ENCODE results near the gene TINAG.
A peak's percentile ranks its signal among the peaks of the same experiment; 100 is the strongest.

Gene TINAG

DNA sequence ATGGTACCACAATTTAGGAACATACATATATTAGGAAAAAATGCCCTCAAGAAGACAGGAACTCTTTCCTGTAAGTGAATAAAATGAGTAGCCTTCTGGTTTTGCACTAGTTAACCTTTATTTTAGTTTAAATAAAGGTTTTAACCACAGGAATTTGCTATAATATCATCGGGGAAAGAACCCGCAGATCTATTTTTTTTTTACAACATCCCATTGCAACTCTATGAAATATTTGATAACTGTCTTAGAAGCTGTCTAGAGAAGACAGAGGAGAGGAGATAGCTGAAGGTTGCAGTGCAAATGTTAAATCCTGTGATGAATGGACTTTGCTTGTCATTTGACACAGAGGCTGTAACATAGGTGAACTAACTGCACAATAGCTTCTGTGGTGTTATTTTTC is 69.5 kb downstream of the TINAG start:
- no peak overlapping the region for H3K4me3 ChIP-seq (ENCODE audit: low read depth, low read length)
- peak; percentile 45 for DNase-seq (ENCODE audit: low read depth)
- TF ChIP-seq, protein P1, sequence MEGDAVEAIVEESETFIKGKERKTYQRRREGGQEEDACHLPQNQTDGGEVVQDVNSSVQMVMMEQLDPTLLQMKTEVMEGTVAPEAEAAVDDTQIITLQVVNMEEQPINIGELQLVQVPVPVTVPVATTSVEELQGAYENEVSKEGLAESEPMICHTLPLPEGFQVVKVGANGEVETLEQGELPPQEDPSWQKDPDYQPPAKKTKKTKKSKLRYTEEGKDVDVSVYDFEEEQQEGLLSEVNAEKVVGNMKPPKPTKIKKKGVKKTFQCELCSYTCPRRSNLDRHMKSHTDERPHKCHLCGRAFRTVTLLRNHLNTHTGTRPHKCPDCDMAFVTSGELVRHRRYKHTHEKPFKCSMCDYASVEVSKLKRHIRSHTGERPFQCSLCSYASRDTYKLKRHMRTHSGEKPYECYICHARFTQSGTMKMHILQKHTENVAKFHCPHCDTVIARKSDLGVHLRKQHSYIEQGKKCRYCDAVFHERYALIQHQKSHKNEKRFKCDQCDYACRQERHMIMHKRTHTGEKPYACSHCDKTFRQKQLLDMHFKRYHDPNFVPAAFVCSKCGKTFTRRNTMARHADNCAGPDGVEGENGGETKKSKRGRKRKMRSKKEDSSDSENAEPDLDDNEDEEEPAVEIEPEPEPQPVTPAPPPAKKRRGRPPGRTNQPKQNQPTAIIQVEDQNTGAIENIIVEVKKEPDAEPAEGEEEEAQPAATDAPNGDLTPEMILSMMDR (conservative IDR thresholded peaks at IDR 0.05; ENCODE audit: low read depth, low read length): no peak

GRCh38 chr6:54386295-54386694 is 78.1 kb downstream of the TINAG start:
- TF ChIP-seq, protein P1 (conservative IDR thresholded peaks at IDR 0.05; ENCODE audit: low read depth, low read length): no peak
- DNase-seq (ENCODE audit: low read depth): no peak
- H3K4me3 ChIP-seq (ENCODE audit: low read depth, low read length): no peak overlapping the region

DNA sequence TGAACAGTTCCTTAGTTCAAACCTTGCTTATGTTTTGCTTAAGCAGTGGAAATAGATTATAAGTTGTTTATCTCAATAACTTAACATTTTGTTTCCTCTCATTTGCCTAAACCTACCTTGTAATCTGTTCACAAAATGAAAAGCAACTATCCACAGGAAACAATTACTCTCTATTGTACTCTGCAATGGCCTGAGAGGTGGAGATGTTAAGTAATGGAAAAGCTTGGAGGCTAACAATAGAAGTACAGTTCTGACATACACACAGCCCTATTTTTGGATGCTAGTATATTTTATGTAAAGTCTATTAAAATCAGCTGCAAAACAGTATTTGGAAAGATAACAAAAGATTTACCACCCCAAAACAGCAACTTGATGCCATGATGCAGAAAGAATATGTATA is 82.1 kb downstream of the TINAG start:
- TF ChIP-seq, protein P1 (conservative IDR thresholded peaks at IDR 0.05; ENCODE audit: low read depth, low read length): no peak
- DNase-seq (ENCODE audit: low read depth): no peak
- H3K4me3 ChIP-seq (ENCODE audit: low read depth, low read length): no peak overlapping the region

- DNase-seq (ENCODE audit: low read depth): no peak
- TF ChIP-seq, protein P1 (conservative IDR thresholded peaks at IDR 0.05; ENCODE audit: low read depth, low read length): no peak
- no peak overlapping the region for H3K4me3 ChIP-seq (ENCODE audit: low read depth, low read length)
Measured at GRCh38 chr6:54391577-54391976, 83.3 kb downstream of the TINAG start.

- DNase-seq (ENCODE audit: low read depth): no peak
- TF ChIP-seq, protein P1 (conservative IDR thresholded peaks at IDR 0.05; ENCODE audit: low read depth, low read length): no peak
- H3K4me3 ChIP-seq (ENCODE audit: low read depth, low read length): no peak overlapping the region
Measured at GRCh38 chr6:54403096-54403495, 94.9 kb downstream of the TINAG start.

DNA sequence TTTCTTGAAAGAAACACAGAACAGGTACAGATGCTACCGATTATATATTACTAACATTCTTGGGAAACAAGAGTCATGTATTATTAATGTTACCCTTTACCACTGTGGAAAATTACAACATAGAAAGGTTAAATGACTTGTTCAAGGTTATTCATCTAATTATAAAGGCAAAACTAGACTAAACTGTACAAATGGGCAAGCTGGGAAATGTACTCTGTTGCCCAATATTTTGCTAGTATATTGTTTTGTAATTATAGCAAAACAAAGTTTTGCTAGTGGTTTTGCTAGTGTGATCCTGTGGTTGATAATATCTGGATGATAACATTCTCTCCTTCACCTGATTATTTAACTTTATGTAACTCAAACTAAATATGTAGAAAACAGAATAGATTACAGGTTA is 96.5 kb downstream of the TINAG start:
- no peak overlapping the region for H3K4me3 ChIP-seq (ENCODE audit: low read depth, low read length)
- DNase-seq (ENCODE audit: low read depth): peak; percentile 22
- TF ChIP-seq, protein P1 (conservative IDR thresholded peaks at IDR 0.05; ENCODE audit: low read depth, low read length): no peak

GRCh38 chr6:54411767-54412166 is 103.5 kb downstream of the TINAG start:
- DNase-seq (ENCODE audit: low read depth): no peak
- TF ChIP-seq, protein P1 (conservative IDR thresholded peaks at IDR 0.05; ENCODE audit: low read depth, low read length): no peak
- no peak overlapping the region for H3K4me3 ChIP-seq (ENCODE audit: low read depth, low read length)

Data from choroid plexus epithelial cell (primary cell).